ENCODE measurements around the gene RNF208.

GRCh38 chr9:137236936-137237421 lies 14.9 kb upstream of the RNF208 start:
- TF ChIP-seq CTCF (IDR thresholded peaks at IDR 0.05) (no peak), POLR2A (IDR thresholded peaks at IDR 0.05) (no peak)

Data from body of pancreas (tissue), 4 donors.